Upper lobe of left lung (tissue), 4 donors: Measurements from ENCODE around the gene SLC10A7.

Experiments used
- CTCF ChIP-seq, 6 experiments: fragments of 450-650 bp in 4 of 6; fragments of 200-600 bp in 2 of 6; sonication (generic) in 2 of 6; IDR thresholded peaks; one replicate each; pipeline ENCODE4 v1.5.1; 2016 to 2019; ENCODE audit warnings: antibody characterized with exemption in 6 of 6
- POLR2A ChIP-seq, 4 donors: fragments of 450-650 bp; IDR thresholded peaks; one replicate each; pipeline ENCODE4 v1.5.1; 2016 to 2017; ENCODE audit warnings: antibody characterized with exemption in 4 of 4, mild to moderate bottlenecking in 2 of 4
- POLR2AphosphoS5 ChIP-seq, 2 donors: sonication (generic); formaldehyde crosslinking; IDR thresholded peaks; one replicate each; pipeline ENCODE4 v1.5.1; 2017; ENCODE audit warnings: antibody characterized with exemption in 2 of 2

DNA sequence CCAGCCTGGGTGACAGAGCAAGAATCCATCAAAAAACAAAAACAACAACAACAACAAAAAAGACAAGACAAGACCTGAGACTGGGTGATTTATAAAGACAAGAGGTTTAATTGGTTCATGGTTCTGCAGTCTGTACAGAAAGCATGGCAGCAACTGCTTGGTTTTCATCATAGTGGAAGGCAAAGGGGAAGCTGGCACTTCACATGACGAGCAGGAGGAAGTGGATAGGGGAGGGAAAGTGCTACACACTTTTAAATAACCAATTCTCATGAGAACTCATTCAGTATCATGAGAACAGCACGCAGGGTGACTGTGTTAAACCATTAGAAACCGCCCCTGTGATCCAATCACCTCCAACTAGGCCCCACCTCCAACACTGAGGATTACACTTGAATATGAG is 28.4 kb upstream of the SLC10A7 start:
- TF ChIP-seq CTCF (IDR thresholded peaks at IDR 0.05): no peak
- no peak for TF ChIP-seq POLR2AphosphoS5 (IDR thresholded peaks at IDR 0.05)
- no peak for TF ChIP-seq POLR2A (IDR thresholded peaks at IDR 0.05)
